Smooth muscle cell (in vitro differentiated cells): ENCODE measurements around the gene IGSF21. TPM values are rescaled to one million over a fixed set of nuclear protein-coding genes. Genes with fewer than 3 reads are reported as not detected.
"Not testable (repeated sequence)": the region's sequence is repeated elsewhere in the genome, so short reads cannot be mapped to it uniquely, and the experiment has no call there.

Experiments
- DNase-seq: peaks from one replicate; lab custom pipeline; 2025; ENCODE audit not compliant: unreplicated experiment; lab: John Stamatoyannopoulos, UW
- H2AFZ ChIP-seq: fragments of 200-600 bp; sonication (generic); 2 replicates; pipeline ENCODE4 v1.6.0; 2016; ENCODE audit warnings: antibody characterized with exemption, low read depth, mild to moderate bottlenecking
- H3F3A ChIP-seq: fragments of 200-600 bp; sonication (generic); 2 replicates; pipeline ENCODE4 v1.6.0; 2017; ENCODE audit warnings: antibody characterized with exemption, low read depth
- H3K27ac ChIP-seq: fragments of 200-600 bp; sonication (generic); 2 replicates; pipeline ENCODE4 v1.5.1; 2016; ENCODE audit warnings: low read depth, mild to moderate bottlenecking
- H3K27me3 ChIP-seq: fragments of 200-600 bp; sonication (generic); 2 replicates; pipeline ENCODE4 v1.6.1; 2016; ENCODE audit warnings: low read depth, mild to moderate bottlenecking
- H3K36me3 ChIP-seq: fragments of 200-600 bp; sonication (generic); 2 replicates; pipeline ENCODE4 v1.5.1; 2016; ENCODE audit warnings: low read depth
- H3K4me1 ChIP-seq: fragments of 200-600 bp; sonication (generic); 2 replicates; pipeline ENCODE4 v1.5.1; 2016; ENCODE audit warnings: low read depth
- H3K4me2 ChIP-seq: fragments of 200-600 bp; sonication (generic); 2 replicates; pipeline ENCODE4 v1.6.0; 2016; ENCODE audit warnings: mild to moderate bottlenecking
- H3K4me3 ChIP-seq: fragments of 200-600 bp; sonication (generic); 2 replicates; pipeline ENCODE4 v1.5.1; 2016; ENCODE audit warnings: mild to moderate bottlenecking
- H3K79me2 ChIP-seq: fragments of 200-600 bp; sonication (generic); 2 replicates; pipeline ENCODE4 v1.6.0; 2016; ENCODE audit warnings: low read depth, mild to moderate bottlenecking
- H3K9ac ChIP-seq: fragments of 200-600 bp; sonication (generic); 2 replicates; pipeline ENCODE4 v1.6.0; 2016; ENCODE audit warnings: low read depth
- H3K9me3 ChIP-seq: fragments of 200-600 bp; sonication (generic); replicated peaks from 2 replicates; pipeline ENCODE4 v1.5.1; 2016; ENCODE audit warnings: low read depth
- H4K20me1 ChIP-seq: fragments of 200-600 bp; sonication (generic); 2 replicates; pipeline ENCODE4 v1.6.0; 2016; ENCODE audit warnings: low read depth
- WGBS: methylation state at CpG from one replicate; pipeline ENCODE4 v1.1.7; 2016; ENCODE audit warnings: low lambda C conversion rate; 5-methylcytosine and 5-hydroxymethylcytosine counted together
- polyA plus RNA-seq: library from polyadenylated mRNA; unstranded; fragments of >200 nt; fragmentation: Nextera tagmentation; extraction: Ambion mirVana; gene quantifications from 2 replicates; pipeline ENCODE4 v1.2.1, GENCODE V29; 2016
- total RNA-seq: library from RNA; depleted of rRNA; stranded (reverse); fragments of >200 nt; gene quantifications from 2 replicates; pipeline ENCODE4 v1.2.3, GENCODE V29; 2014
- TF ChIP-seq, protein P1 (sequence below): fragments of 200-600 bp; sonication (generic); IDR thresholded peaks from 2 replicates; pipeline ENCODE4 v1.5.1; 2017; ENCODE audit warnings: borderline replicate concordance, mild to moderate bottlenecking, antibody characterized with exemption; ENCODE audit not compliant: insufficient read depth, poor library complexity, severe bottlenecking

IGSF21 gene
- total and polyA plus RNA-seq, 2 experiments from 2014 or later = not detected

DNA sequence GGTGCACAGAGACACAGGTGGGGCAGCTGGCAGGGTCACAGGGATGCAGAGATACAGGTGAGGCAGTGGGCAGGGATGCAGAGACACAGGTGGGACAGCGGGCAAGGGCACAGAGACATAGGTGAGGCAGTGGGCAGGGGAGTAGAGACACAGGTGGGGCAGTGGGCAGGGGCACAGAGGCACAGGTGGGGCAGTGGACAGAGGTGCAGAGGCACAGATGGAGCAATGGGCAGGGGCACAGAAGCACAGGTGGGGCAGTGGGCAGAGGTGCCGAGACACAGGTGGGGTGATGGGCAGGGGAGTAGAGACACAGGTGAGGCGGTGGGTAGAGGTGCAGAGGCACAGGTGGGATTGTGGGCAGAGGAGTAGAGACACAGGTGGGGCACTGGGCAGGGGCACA lies 255.8 kb downstream of the IGSF21 start:
- 91% methylated on average over 3 of the region's 3 CpGs for WGBS
- Histone ChIP-seq H3K27ac (no peak overlapping the region), H4K20me1 (no peaks in the 10 kb centered on the region), H3K4me3 (no peak overlapping the region), H3K4me2 (no peak overlapping the region), H3F3A (no peaks in the 10 kb centered on the region), H3K4me1 (no peaks in the 10 kb centered on the region), H3K27me3 (peaks cover 22% of the 10 kb centered on the region), H3K79me2 (no peaks in the 10 kb centered on the region), H3K36me3 (no peaks in the 10 kb centered on the region), H2AFZ (no peak overlapping the region), H3K9me3 (no peaks in the 10 kb centered on the region), H3K9ac (no peak overlapping the region)
- no peak for DNase-seq
- TF ChIP-seq, protein P1, sequence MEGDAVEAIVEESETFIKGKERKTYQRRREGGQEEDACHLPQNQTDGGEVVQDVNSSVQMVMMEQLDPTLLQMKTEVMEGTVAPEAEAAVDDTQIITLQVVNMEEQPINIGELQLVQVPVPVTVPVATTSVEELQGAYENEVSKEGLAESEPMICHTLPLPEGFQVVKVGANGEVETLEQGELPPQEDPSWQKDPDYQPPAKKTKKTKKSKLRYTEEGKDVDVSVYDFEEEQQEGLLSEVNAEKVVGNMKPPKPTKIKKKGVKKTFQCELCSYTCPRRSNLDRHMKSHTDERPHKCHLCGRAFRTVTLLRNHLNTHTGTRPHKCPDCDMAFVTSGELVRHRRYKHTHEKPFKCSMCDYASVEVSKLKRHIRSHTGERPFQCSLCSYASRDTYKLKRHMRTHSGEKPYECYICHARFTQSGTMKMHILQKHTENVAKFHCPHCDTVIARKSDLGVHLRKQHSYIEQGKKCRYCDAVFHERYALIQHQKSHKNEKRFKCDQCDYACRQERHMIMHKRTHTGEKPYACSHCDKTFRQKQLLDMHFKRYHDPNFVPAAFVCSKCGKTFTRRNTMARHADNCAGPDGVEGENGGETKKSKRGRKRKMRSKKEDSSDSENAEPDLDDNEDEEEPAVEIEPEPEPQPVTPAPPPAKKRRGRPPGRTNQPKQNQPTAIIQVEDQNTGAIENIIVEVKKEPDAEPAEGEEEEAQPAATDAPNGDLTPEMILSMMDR = no peak

DNA sequence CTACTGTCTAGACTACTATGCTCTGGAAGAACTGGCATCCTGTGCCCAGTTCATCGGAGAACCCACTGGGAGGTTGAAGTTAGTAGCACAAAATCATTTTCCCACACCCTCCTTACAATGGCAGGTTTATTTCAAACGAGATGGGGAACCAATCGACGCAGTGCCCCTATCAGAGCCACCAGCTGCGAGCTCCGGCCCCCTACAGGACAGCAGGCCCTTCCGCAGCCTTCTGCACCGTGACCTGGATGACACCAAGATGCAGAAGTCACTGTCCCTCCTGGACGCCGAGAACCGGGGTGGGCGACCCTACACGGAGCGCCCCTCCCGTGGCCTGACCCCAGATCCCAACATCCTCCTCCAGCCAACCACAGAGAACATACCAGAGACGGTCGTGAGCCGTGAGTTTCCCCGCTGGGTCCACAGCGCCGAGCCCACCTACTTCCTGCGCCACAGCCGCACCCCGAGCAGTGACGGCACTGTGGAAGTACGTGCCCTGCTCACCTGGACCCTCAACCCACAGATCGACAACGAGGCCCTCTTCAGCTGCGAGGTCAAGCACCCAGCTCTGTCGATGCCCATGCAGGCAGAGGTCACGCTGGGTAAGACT lies 257.6 kb downstream of the IGSF21 start:
- DNase-seq = no peak
- WGBS = 91% methylated on average over 31 of the region's 31 CpGs

DNA sequence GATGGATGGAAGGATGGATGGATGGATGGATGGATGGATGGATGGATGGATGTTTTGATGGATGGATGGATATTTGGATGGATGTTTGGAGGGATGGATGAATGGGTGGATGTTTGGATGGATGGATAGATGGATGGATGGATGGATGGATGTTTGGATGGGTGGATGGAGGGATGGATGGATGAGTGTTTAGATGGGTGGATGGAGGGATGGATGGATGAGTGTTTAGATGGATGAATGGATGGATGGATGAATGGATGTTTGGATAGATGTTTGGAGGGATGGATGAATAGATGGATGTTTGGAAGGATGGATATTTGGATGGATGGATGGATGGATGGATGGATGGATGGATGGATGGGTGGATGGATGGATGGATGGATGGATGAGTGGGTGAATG lies 264.9 kb downstream of the IGSF21 start:
- H3K4me1 ChIP-seq, DNase-seq, H3K36me3 ChIP-seq, H3K4me2 ChIP-seq, H3K27ac ChIP-seq, H2AFZ ChIP-seq, H3K9ac ChIP-seq, H3K4me3 ChIP-seq, H3K27me3 ChIP-seq, H3K79me2 ChIP-seq, H4K20me1 ChIP-seq, H3F3A ChIP-seq, H3K9me3 ChIP-seq: not testable (repeated sequence)

More for the DNA sequence above, 257.6 kb downstream of the IGSF21 start:
- no peak overlapping the region for H3K4me3 ChIP-seq
- H3K9ac ChIP-seq = no peak overlapping the region
- H3K27ac ChIP-seq = no peak overlapping the region
- H3K4me1 ChIP-seq = no peaks in the 10 kb centered on the region
- no peaks in the 10 kb centered on the region for H3K36me3 ChIP-seq
- H3K9me3 ChIP-seq = no peaks in the 10 kb centered on the region
- H3K4me2 ChIP-seq = no peak overlapping the region
- no peaks in the 10 kb centered on the region for H4K20me1 ChIP-seq
- H3K27me3 ChIP-seq = peaks cover 10% of the 10 kb centered on the region
- no peaks in the 10 kb centered on the region for H3K79me2 ChIP-seq
- no peak overlapping the region for H2AFZ ChIP-seq
- TF ChIP-seq, protein P1 = no peak
- H3F3A ChIP-seq = no peaks in the 10 kb centered on the region

DNA sequence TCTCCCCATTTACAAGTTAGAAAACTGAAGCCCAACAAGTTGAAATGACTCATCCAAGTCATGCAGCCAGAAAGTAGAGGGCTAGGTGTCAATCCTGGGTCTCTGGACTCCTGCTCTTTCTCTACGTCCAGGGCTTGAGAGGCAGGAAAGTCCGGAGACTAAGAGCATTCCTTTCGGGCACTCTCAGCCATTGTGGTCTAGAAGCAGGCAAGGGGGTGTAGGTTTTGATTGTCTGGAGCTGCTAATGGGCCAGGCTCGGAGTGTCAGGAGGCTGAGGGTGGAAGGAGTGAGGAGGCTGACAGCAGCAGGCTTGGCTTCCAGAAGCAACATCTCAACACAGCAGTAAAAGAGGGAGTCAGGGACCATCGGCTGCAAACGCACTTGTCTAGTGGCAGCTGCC lies 265.6 kb downstream of the IGSF21 start:
- 38% methylated on average over 6 of the region's 6 CpGs for WGBS
- Histone ChIP-seq H3K9ac (no peak overlapping the region), H3K9me3 (no peaks in the 10 kb centered on the region), H3K4me2 (no peak overlapping the region), H3K79me2 (no peaks in the 10 kb centered on the region), H3K4me3 (no peak overlapping the region), H3K27me3 (no peaks in the 10 kb centered on the region), H3K4me1 (no peaks in the 10 kb centered on the region), H3K36me3 (no peaks in the 10 kb centered on the region), H2AFZ (no peak overlapping the region), H4K20me1 (no peaks in the 10 kb centered on the region), H3K27ac (no peak overlapping the region), H3F3A (no peaks in the 10 kb centered on the region)
- DNase-seq = no peak
- TF ChIP-seq, protein P1 = no peak
